HEK293 (cell line): ENCODE data around the gene PSMD3.

Source experiments
- CTCF ChIA-PET: fragments of 350-600 bp; formaldehyde crosslinking; extraction: SDS; loops from one replicate; lab custom pipeline; 2021; ENCODE audit warnings: antibody characterized with exemption; lab: Yijun Ruan, JAX
- POLR2A ChIA-PET: fragments of 300-600 bp; formaldehyde crosslinking; extraction: SDS; loops from one replicate; lab custom pipeline; 2020; ENCODE audit warnings: antibody characterized with exemption, inconsistent platforms; lab: Yijun Ruan, JAX
- H3K27ac ChIP-seq: fragments of 200-500 bp; sonication (Bioruptor generic); 2 replicates; pipeline ENCODE4 v1.5.1; 2014; ENCODE audit warnings: low read depth, low read length, control low read depth, inconsistent platforms; ENCODE audit errors: extremely low read depth
- H3K36me3 ChIP-seq, 2 experiments: fragments of 200-500 bp in 1 of 2; sonication (Bioruptor generic) in 1 of 2; 1 replicate in 1 of 2; 2 replicates in 1 of 2; pipeline ENCODE4 v1.5.1; 2014 to 2017; ENCODE audit warnings: inconsistent platforms in 2 of 2, low read length in 2 of 2; ENCODE audit not compliant: control insufficient read depth in 2 of 2, insufficient read depth in 1 of 2
- H3K4me1 ChIP-seq: fragments of 200-500 bp; sonication (Bioruptor generic); 2 replicates; pipeline ENCODE4 v1.5.1; 2014; ENCODE audit warnings: mild to moderate bottlenecking, low read length, inconsistent platforms; ENCODE audit not compliant: control insufficient read depth, insufficient read depth
- H3K4me3 ChIP-seq: 2 replicates; pipeline ENCODE4 v1.5.1; 2011; ENCODE audit warnings: low read depth, mild to moderate bottlenecking, control low read depth, low read length, moderate library complexity
- H3K9me3 ChIP-seq: fragments of 200-500 bp; sonication (Bioruptor generic); 2 replicates; pipeline ENCODE4 v1.5.1; 2014; ENCODE audit warnings: low read depth, low read length, inconsistent platforms; ENCODE audit not compliant: control insufficient read depth, insufficient read depth
- MZF1 ChIP-seq: fragments of 450-650 bp; formaldehyde crosslinking; IDR thresholded peaks from 2 replicates; pipeline ENCODE4 v1.5.1; 2017; ENCODE audit warnings: missing biosample characterization, missing genetic modification characterization, borderline replicate concordance
- PRDM1 ChIP-seq: fragments of 450-650 bp; formaldehyde crosslinking; IDR thresholded peaks from 2 replicates; pipeline ENCODE4; 2016; ENCODE audit warnings: missing biosample characterization, missing genetic modification characterization
- SCRT1 ChIP-seq: fragments of 450-650 bp; formaldehyde crosslinking; IDR thresholded peaks from 2 replicates; pipeline ENCODE4 v1.5.1; 2016; ENCODE audit warnings: missing biosample characterization, missing genetic modification characterization, borderline replicate concordance
- SP7 ChIP-seq: fragments of 450-650 bp; formaldehyde crosslinking; IDR thresholded peaks from 2 replicates; pipeline ENCODE4 v1.5.1; 2016; ENCODE audit warnings: missing biosample characterization, missing genetic modification characterization
- ZBTB20 ChIP-seq: fragments of 450-650 bp; formaldehyde crosslinking; IDR thresholded peaks from 2 replicates; pipeline ENCODE4 v1.5.1; 2016; ENCODE audit warnings: missing biosample characterization, missing genetic modification characterization
- ZBTB48 ChIP-seq: fragments of 450-650 bp; formaldehyde crosslinking; IDR thresholded peaks from 2 replicates; pipeline ENCODE4 v1.5.1; 2016; ENCODE audit warnings: missing biosample characterization, missing genetic modification characterization
- ZNF10 ChIP-seq: fragments of 450-650 bp; formaldehyde crosslinking; IDR thresholded peaks from 2 replicates; pipeline ENCODE4 v1.5.1; 2017; ENCODE audit warnings: missing biosample characterization, missing genetic modification characterization
- ZNF114 ChIP-seq: fragments of 450-650 bp; formaldehyde crosslinking; IDR thresholded peaks from 2 replicates; pipeline ENCODE4 v1.5.0; 2017; ENCODE audit warnings: missing biosample characterization, missing genetic modification characterization
- ZNF138 ChIP-seq: fragments of 450-650 bp; formaldehyde crosslinking; IDR thresholded peaks from 2 replicates; pipeline ENCODE4 v1.5.1; 2016; ENCODE audit warnings: missing biosample characterization, missing genetic modification characterization, borderline replicate concordance
- ZNF16 ChIP-seq: fragments of 450-650 bp; formaldehyde crosslinking; IDR thresholded peaks from 2 replicates; pipeline ENCODE4 v1.5.1; 2016; ENCODE audit warnings: low read depth, missing biosample characterization, missing genetic modification characterization
- ZNF175 ChIP-seq: fragments of 450-650 bp; formaldehyde crosslinking; IDR thresholded peaks from 2 replicates; pipeline ENCODE4 v1.5.1; 2016; ENCODE audit warnings: missing biosample characterization, missing genetic modification characterization
- ZNF2 ChIP-seq: fragments of 450-650 bp; formaldehyde crosslinking; IDR thresholded peaks from 2 replicates; pipeline ENCODE4 v1.5.1; 2016; ENCODE audit warnings: missing biosample characterization, missing genetic modification characterization
- ZNF223 ChIP-seq: fragments of 450-650 bp; formaldehyde crosslinking; IDR thresholded peaks from 2 replicates; pipeline ENCODE4 v1.5.1; 2016; ENCODE audit warnings: missing biosample characterization, missing genetic modification characterization
- ZNF501 ChIP-seq: fragments of 450-650 bp; formaldehyde crosslinking; IDR thresholded peaks from 2 replicates; pipeline ENCODE4 v1.5.1; 2016; ENCODE audit warnings: missing biosample characterization, missing genetic modification characterization
- ZNF548 ChIP-seq: fragments of 450-650 bp; formaldehyde crosslinking; IDR thresholded peaks from 2 replicates; pipeline ENCODE4 v1.5.1; 2016; ENCODE audit warnings: missing biosample characterization, missing genetic modification characterization
- ZNF549 ChIP-seq: fragments of 450-650 bp; IDR thresholded peaks from 2 replicates; pipeline ENCODE4 v1.5.1; 2018; ENCODE audit warnings: missing biosample characterization, missing genetic modification characterization, mild to moderate bottlenecking, inconsistent platforms, moderate library complexity
- ZNF560 ChIP-seq: fragments of 450-650 bp; formaldehyde crosslinking; IDR thresholded peaks from 2 replicates; pipeline ENCODE4 v1.5.1; 2017; ENCODE audit warnings: missing biosample characterization, missing genetic modification characterization, borderline replicate concordance
- ZNF571 ChIP-seq: fragments of 450-650 bp; formaldehyde crosslinking; IDR thresholded peaks from 2 replicates; pipeline ENCODE4 v1.5.0; 2017; ENCODE audit warnings: missing biosample characterization, missing genetic modification characterization
- ZNF707 ChIP-seq: fragments of 450-650 bp; formaldehyde crosslinking; IDR thresholded peaks from 2 replicates; pipeline ENCODE4 v1.5.1; 2016; ENCODE audit warnings: missing biosample characterization, missing genetic modification characterization
- ZNF843 ChIP-seq: fragments of 450-650 bp; formaldehyde crosslinking; IDR thresholded peaks from 2 replicates; pipeline ENCODE4 v1.5.1; 2016; ENCODE audit warnings: missing biosample characterization, missing genetic modification characterization
- ZXDB ChIP-seq: fragments of 450-650 bp; formaldehyde crosslinking; IDR thresholded peaks from 2 replicates; pipeline ENCODE4 v1.5.1; 2016; ENCODE audit warnings: missing biosample characterization, missing genetic modification characterization
- TF ChIP-seq, protein P1 (sequence below): fragments of 450-650 bp; formaldehyde crosslinking; IDR thresholded peaks from 2 replicates; pipeline ENCODE4 v1.5.1; 2016; ENCODE audit warnings: missing biosample characterization, missing genetic modification characterization
- TF ChIP-seq, protein P2 (sequence below): fragments of 450-650 bp; formaldehyde crosslinking; conservative IDR thresholded peaks from 2 replicates; pipeline ENCODE4 v1.5.1; 2016; ENCODE audit warnings: low read depth, missing biosample characterization, missing genetic modification characterization
- TF ChIP-seq, protein P3 (sequence below): fragments of 450-650 bp; formaldehyde crosslinking; IDR thresholded peaks from 2 replicates; pipeline ENCODE4 v1.5.1; 2016; ENCODE audit warnings: missing biosample characterization, missing genetic modification characterization
- TF ChIP-seq, protein P4 (sequence below): fragments of 450-650 bp; formaldehyde crosslinking; IDR thresholded peaks from 2 replicates; pipeline ENCODE4 v1.5.1; 2016; ENCODE audit warnings: missing biosample characterization, missing genetic modification characterization
- TF ChIP-seq, protein P5 (sequence below): fragments of 450-650 bp; formaldehyde crosslinking; IDR thresholded peaks from 2 replicates; pipeline ENCODE4 v1.5.1; 2016; ENCODE audit warnings: missing biosample characterization, missing genetic modification characterization

Gene PSMD3

DNA sequence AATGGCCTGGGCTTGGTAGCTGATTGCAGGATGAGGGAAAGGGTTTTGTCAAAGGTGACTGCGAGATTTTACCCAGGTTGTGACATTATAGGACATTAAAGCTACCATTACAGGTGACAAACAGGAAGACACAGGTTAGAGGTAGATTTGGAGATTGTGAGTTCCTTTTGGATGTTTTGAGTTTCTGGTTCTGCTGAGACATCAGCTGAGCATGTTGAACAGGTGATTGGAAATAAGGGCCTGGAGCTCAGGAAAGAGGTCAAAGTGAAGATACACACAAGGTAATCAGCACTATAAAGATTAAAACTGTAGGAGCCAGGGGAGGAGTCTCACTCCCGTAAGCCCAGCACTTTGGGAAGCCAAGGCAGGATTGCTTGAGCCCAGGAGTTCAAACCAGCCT, 11.8 kb upstream of the PSMD3 start:
- no peak overlapping the region for H3K4me3 ChIP-seq
- ChIA-PET CTCF (interaction anchor here (0.6 to 4.0 kb wide), 4 partner anchors 10 to 353 kb away, joined by 3 to 30 read pairs (median 4); partner anchors contain the start of gene PSMD3), POLR2A (interaction anchor here (0.6 kb wide), 2 partner anchors 16 to 73 kb away, joined by 3 read pairs; no protein-coding TSS in a partner anchor)
- H3K27ac ChIP-seq = no peak overlapping the region
- no peaks in the 10 kb centered on the region for H3K9me3 ChIP-seq
- no peaks in the 10 kb centered on the region for H3K4me1 ChIP-seq
- TF ChIP-seq, protein P1, sequence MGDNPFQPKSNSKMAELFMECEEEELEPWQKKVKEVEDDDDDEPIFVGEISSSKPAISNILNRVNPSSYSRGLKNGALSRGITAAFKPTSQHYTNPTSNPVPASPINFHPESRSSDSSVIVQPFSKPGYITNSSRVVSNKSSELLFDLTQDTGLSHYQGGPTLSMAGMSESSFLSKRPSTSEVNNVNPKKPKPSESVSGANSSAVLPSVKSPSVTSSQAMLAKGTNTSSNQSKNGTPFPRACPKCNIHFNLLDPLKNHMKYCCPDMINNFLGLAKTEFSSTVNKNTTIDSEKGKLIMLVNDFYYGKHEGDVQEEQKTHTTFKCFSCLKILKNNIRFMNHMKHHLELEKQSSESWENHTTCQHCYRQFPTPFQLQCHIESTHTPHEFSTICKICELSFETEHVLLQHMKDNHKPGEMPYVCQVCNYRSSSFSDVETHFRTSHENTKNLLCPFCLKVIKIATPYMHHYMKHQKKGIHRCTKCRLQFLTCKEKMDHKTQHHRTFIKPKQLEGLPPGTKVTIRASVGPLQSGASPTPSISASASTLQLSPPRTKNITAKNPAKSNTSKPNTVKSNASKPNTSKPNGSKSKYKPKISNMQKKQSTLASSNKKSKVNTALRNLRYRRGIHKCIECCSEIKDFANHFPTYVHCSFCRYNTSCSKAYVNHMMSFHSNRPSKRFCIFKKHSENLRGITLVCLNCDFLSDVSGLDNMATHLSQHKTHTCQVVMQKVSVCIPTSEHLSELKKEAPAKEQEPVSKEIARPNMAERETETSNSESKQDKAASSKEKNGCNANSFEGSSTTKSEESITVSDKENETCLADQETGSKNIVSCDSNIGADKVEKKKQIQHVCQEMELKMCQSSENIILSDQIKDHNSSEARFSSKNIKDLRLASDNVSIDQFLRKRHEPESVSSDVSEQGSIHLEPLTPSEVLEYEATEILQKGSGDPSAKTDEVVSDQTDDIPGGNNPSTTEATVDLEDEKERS (tag by site-specific recombination) = no peak
- TF ChIP-seq, protein P2, sequence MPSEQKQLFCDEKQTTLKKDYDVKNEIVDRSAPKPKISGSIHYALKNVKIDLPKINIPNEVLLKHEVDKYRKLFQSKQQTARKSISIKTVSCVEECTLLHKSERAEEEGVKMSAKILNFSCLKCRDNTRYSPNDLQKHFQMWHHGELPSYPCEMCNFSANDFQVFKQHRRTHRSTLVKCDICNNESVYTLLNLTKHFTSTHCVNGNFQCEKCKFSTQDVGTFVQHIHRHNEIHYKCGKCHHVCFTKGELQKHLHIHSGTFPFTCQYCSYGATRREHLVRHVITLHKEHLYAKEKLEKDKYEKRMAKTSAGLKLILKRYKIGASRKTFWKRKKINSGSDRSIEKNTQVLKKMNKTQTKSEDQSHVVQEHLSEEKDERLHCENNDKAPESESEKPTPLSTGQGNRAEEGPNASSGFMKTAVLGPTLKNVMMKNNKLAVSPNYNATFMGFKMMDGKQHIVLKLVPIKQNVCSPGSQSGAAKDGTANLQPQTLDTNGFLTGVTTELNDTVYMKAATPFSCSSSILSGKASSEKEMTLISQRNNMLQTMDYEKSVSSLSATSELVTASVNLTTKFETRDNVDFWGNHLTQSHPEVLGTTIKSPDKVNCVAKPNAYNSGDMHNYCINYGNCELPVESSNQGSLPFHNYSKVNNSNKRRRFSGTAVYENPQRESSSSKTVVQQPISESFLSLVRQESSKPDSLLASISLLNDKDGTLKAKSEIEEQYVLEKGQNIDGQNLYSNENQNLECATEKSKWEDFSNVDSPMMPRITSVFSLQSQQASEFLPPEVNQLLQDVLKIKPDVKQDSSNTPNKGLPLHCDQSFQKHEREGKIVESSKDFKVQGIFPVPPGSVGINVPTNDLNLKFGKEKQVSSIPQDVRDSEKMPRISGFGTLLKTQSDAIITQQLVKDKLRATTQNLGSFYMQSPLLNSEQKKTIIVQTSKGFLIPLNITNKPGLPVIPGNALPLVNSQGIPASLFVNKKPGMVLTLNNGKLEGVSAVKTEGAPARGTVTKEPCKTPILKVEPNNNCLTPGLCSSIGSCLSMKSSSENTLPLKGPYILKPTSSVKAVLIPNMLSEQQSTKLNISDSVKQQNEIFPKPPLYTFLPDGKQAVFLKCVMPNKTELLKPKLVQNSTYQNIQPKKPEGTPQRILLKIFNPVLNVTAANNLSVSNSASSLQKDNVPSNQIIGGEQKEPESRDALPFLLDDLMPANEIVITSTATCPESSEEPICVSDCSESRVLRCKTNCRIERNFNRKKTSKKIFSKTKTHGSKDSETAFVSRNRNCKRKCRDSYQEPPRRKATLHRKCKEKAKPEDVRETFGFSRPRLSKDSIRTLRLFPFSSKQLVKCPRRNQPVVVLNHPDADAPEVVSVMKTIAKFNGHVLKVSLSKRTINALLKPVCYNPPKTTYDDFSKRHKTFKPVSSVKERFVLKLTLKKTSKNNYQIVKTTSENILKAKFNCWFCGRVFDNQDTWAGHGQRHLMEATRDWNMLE (tag by site-specific recombination) = no peak
- TF ChIP-seq MZF1 (tag by site-specific recombination) (no peak), ZNF114 (tag by site-specific recombination) (no peak), ZNF175 (tag by site-specific recombination) (no peak), ZNF138 (tag by site-specific recombination) (no peak), ZNF843 (no peak), SP7 (tag by site-specific recombination) (no peak), PRDM1 (tag by site-specific recombination) (no peak), ZNF707 (no peak), ZNF16 (tag by site-specific recombination) (no peak), ZNF501 (tag by site-specific recombination) (no peak), ZNF223 (tag by site-specific recombination) (no peak)
- TF ChIP-seq, protein P3, sequence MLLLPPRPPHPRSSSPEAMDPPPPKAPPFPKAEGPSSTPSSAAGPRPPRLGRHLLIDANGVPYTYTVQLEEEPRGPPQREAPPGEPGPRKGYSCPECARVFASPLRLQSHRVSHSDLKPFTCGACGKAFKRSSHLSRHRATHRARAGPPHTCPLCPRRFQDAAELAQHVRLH (tag by site-specific recombination) = no peak
- TF ChIP-seq, protein P4, sequence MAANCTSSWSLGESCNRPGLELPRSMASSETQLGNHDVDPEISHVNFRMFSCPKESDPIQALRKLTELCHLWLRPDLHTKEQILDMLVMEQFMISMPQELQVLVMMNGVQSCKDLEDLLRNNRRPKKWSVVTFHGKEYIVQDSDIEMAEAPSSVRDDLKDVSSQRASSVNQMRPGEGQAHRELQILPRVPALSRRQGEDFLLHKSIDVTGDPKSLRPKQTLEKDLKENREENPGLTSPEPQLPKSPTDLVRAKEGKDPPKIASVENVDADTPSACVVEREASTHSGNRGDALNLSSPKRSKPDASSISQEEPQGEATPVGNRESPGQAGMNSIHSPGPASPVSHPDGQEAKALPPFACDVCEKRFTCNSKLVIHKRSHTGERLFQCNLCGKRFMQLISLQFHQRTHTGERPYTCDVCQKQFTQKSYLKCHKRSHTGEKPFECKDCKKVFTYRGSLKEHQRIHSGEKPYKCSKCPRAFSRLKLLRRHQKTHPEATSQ = no peak
- H3K36me3 ChIP-seq = no peaks in the 10 kb centered on the region

DNA sequence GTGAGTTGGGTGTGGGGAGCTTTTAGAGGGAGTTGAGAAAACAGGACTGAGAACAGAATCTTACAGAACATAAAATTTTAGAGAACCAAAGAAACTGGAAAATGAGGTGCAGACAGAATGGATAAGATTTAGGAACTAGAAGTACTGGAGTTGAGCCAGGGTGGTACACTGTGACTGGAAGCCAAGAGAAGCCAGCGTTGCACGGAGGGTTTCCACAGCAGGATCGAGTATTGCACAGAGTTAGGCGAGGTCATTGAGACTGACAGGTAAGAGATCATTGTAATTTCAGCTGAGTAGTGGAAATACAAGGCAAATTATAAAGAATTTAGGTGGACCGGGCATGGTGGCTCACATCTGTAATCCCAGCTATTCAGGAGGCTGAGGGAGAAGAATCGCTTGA, 11.2 kb upstream of the PSMD3 start:
- TF ChIP-seq ZXDB (tag by site-specific recombination) = no peak
- TF ChIP-seq ZBTB20 (tag by site-specific recombination) = no peak
- no peak for TF ChIP-seq ZNF571 (tag by site-specific recombination)
- no peak for TF ChIP-seq ZNF548 (tag by site-specific recombination)
- TF ChIP-seq ZNF2 = no peak
- TF ChIP-seq ZBTB48 (tag by site-specific recombination) = no peak
- TF ChIP-seq ZNF10 (tag by site-specific recombination) = no peak
- no peak for TF ChIP-seq SCRT1 (tag by site-specific recombination)
- TF ChIP-seq ZNF549 (tag by site-specific recombination) = no peak
- no peak for TF ChIP-seq ZNF560 (tag by site-specific recombination)
- TF ChIP-seq, protein P5, sequence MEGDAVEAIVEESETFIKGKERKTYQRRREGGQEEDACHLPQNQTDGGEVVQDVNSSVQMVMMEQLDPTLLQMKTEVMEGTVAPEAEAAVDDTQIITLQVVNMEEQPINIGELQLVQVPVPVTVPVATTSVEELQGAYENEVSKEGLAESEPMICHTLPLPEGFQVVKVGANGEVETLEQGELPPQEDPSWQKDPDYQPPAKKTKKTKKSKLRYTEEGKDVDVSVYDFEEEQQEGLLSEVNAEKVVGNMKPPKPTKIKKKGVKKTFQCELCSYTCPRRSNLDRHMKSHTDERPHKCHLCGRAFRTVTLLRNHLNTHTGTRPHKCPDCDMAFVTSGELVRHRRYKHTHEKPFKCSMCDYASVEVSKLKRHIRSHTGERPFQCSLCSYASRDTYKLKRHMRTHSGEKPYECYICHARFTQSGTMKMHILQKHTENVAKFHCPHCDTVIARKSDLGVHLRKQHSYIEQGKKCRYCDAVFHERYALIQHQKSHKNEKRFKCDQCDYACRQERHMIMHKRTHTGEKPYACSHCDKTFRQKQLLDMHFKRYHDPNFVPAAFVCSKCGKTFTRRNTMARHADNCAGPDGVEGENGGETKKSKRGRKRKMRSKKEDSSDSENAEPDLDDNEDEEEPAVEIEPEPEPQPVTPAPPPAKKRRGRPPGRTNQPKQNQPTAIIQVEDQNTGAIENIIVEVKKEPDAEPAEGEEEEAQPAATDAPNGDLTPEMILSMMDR (tag by site-specific recombination) = no peak
- Histone ChIP-seq H3K4me1 (no peaks in the 10 kb centered on the region), H3K9me3 (no peaks in the 10 kb centered on the region), H3K36me3 (no peaks in the 10 kb centered on the region), H3K4me3 (no peak overlapping the region), H3K27ac (no peak overlapping the region)
- ChIA-PET CTCF (interaction anchor here (0.5 to 4.0 kb wide), 5 partner anchors 10 to 353 kb away, joined by 3 to 30 read pairs (median 5); partner anchors contain the start of gene PSMD3), POLR2A (no interaction called here)
